GM19468 (cell line): ENCODE data around the gene GOLGA3.

Source experiments
- ATAC-seq: cut with Tn5 transposase; IDR thresholded peaks from one replicate; pipeline ENCODE4 v1.9.1; 2021; ENCODE audit warnings: mild to moderate bottlenecking, moderate library complexity, moderate number of reproducible peaks; ENCODE audit not compliant: unreplicated experiment; ENCODE audit errors: extremely low read depth

Gene GOLGA3

GRCh38 chr12:132726386-132726785 is 102.3 kb downstream of the GOLGA3 start:
- ATAC-seq: no peak

- ATAC-seq: no peak
Observed at GRCh38 chr12:132724506-132725241, 104.0 kb downstream of the GOLGA3 start.

GRCh38 chr12:132723764-132724140 is 104.9 kb downstream of the GOLGA3 start:
- ATAC-seq: no peak

- no peak for ATAC-seq
Observed at GRCh38 chr12:132723015-132723763, 105.5 kb downstream of the GOLGA3 start.

GRCh38 chr12:132720606-132721345 is 107.9 kb downstream of the GOLGA3 start:
- no peak for ATAC-seq

GRCh38 chr12:132719954-132720324 is 108.7 kb downstream of the GOLGA3 start:
- ATAC-seq: no peak

- no peak for ATAC-seq
Observed at GRCh38 chr12:132719141-132719953, 109.3 kb downstream of the GOLGA3 start.
